H9 (cell line): ENCODE results near the gene SLC35F5. TPM values are rescaled to one million over a fixed set of nuclear protein-coding genes. Genes with fewer than 3 reads are reported as not detected.

Experiments used
- DNase-seq: peaks from one replicate; pipeline ENCODE4 v3.0.0-alpha.2; 2017
- H2AFZ ChIP-seq: one replicate; pipeline ENCODE4 v1.6.1; 2013; ENCODE audit warnings: mild to moderate bottlenecking, low read length, control low read depth, moderate library complexity
- H2AK5ac ChIP-seq: 2 replicates; pipeline ENCODE4 v1.6.1; 2013; ENCODE audit warnings: low read length, control low read depth, mixed read lengths; ENCODE audit not compliant: insufficient read length
- H2BK120ac ChIP-seq: one replicate; pipeline ENCODE4 v1.6.1; 2013; ENCODE audit warnings: low read depth, mild to moderate bottlenecking, low read length, control low read depth, inconsistent platforms; ENCODE audit not compliant: poor library complexity, severe bottlenecking
- H2BK12ac ChIP-seq: 2 replicates; pipeline ENCODE4 v1.6.1; 2013; ENCODE audit warnings: low read length, control low read depth, mixed read lengths, low read depth; ENCODE audit not compliant: insufficient read length
- H2BK15ac ChIP-seq: 2 replicates; pipeline ENCODE4 v1.6.1; 2013; ENCODE audit warnings: low read depth, low read length, control low read depth
- H2BK20ac ChIP-seq: one replicate; pipeline ENCODE4 v1.6.1; 2013; ENCODE audit warnings: low read depth, mild to moderate bottlenecking, low read length, control low read depth, inconsistent platforms; ENCODE audit not compliant: poor library complexity, severe bottlenecking
- H2BK5ac ChIP-seq: 2 replicates; pipeline ENCODE4 v1.6.1; 2013; ENCODE audit warnings: low read length, control low read depth, mixed read lengths; ENCODE audit not compliant: insufficient read length
- H3K14ac ChIP-seq: 2 replicates; pipeline ENCODE4 v1.6.1; 2013; ENCODE audit warnings: low read length, control low read depth; ENCODE audit not compliant: insufficient read depth
- H3K18ac ChIP-seq: 2 replicates; pipeline ENCODE4 v1.6.1; 2013; ENCODE audit warnings: low read depth, mild to moderate bottlenecking, mixed read lengths, low read length, control low read depth; ENCODE audit not compliant: insufficient read length
- H3K23ac ChIP-seq: 2 replicates; pipeline ENCODE4 v1.6.1; 2013; ENCODE audit warnings: low read length, control low read depth, mixed read lengths, low read depth; ENCODE audit not compliant: insufficient read length
- H3K23me2 ChIP-seq: 2 replicates; pipeline ENCODE4 v1.6.1; 2013; ENCODE audit warnings: low read depth, mild to moderate bottlenecking, mixed read lengths, low read length, control low read depth; ENCODE audit not compliant: insufficient read length, poor library complexity, severe bottlenecking
- H3K27ac ChIP-seq: 2 replicates; pipeline ENCODE4 v1.5.1; 2013; ENCODE audit warnings: low read length, control low read depth, mixed read lengths, low read depth; ENCODE audit not compliant: insufficient read length
- H3K27me3 ChIP-seq: 2 replicates; pipeline ENCODE4 v1.6.1; 2013; ENCODE audit warnings: low read length, control low read depth, inconsistent platforms; ENCODE audit not compliant: insufficient read depth
- H3K4ac ChIP-seq: 2 replicates; pipeline ENCODE4 v1.6.1; 2013; ENCODE audit warnings: low read depth, mild to moderate bottlenecking, control low read depth, inconsistent platforms, low read length, moderate library complexity
- H3K4me1 ChIP-seq: 2 replicates; pipeline ENCODE4 v1.6.1; 2013; ENCODE audit warnings: low read length, control low read depth, inconsistent platforms; ENCODE audit not compliant: insufficient read depth
- H3K4me2 ChIP-seq: 2 replicates; pipeline ENCODE4 v1.6.1; 2013; ENCODE audit warnings: low read length, control low read depth, mixed read lengths; ENCODE audit not compliant: insufficient read length, insufficient read depth
- H3K56ac ChIP-seq: 2 replicates; pipeline ENCODE4 v1.6.1; 2013; ENCODE audit warnings: low read depth, mild to moderate bottlenecking, mixed read lengths, low read length, control low read depth; ENCODE audit not compliant: insufficient read length
- H3K79me1 ChIP-seq: 2 replicates; pipeline ENCODE4 v1.6.1; 2013; ENCODE audit warnings: low read depth, mild to moderate bottlenecking, moderate library complexity, low read length, control low read depth, inconsistent platforms; ENCODE audit not compliant: insufficient read depth, poor library complexity, severe bottlenecking
- H3K79me2 ChIP-seq: 2 replicates; pipeline ENCODE4 v1.6.1; 2013; ENCODE audit warnings: low read length, control low read depth, inconsistent platforms; ENCODE audit not compliant: insufficient read depth
- H3K9ac ChIP-seq: 2 replicates; pipeline ENCODE4 v1.6.1; 2013; ENCODE audit warnings: low read length, control low read depth, mixed read lengths; ENCODE audit not compliant: insufficient read length; ENCODE audit errors: extremely low read depth
- H3K9me3 ChIP-seq: one replicate; pipeline ENCODE4 v1.6.1; 2013; ENCODE audit warnings: low read depth, low read length, inconsistent platforms; ENCODE audit not compliant: control insufficient read depth
- H3T11ph ChIP-seq: one replicate; pipeline ENCODE4 v1.6.1; 2013; ENCODE audit warnings: mild to moderate bottlenecking, low read length, control low read depth, inconsistent platforms
- H4K20me1 ChIP-seq: one replicate; pipeline ENCODE4 v1.6.1; 2013; ENCODE audit not compliant: control insufficient read depth, insufficient read length, insufficient read depth
- H4K5ac ChIP-seq: 2 replicates; pipeline ENCODE4 v1.6.1; 2013; ENCODE audit warnings: low read depth, mild to moderate bottlenecking, mixed read lengths, low read length, control low read depth; ENCODE audit not compliant: insufficient read length
- H4K8ac ChIP-seq: replicated peaks from 2 replicates; pipeline ENCODE4 v1.6.1; 2013; ENCODE audit warnings: low read length, control low read depth, mixed read lengths, low read depth; ENCODE audit not compliant: insufficient read length
- H4K91ac ChIP-seq: 2 replicates; pipeline ENCODE4 v1.6.1; 2013; ENCODE audit warnings: low read depth, mild to moderate bottlenecking, moderate library complexity, mixed read lengths, low read length, control low read depth; ENCODE audit not compliant: insufficient read length
- H3K27ac Mint-ChIP-seq, 3 experiments: 2 replicates in 2 of 3; 3 replicates in 1 of 3; pipeline ENCODE4 v1.8.0; 2020 to 2021; ENCODE audit warnings: mixed read lengths in 3 of 3, mild to moderate bottlenecking in 1 of 3, moderate library complexity in 1 of 3
- H3K27me3 Mint-ChIP-seq: 2 replicates; pipeline ENCODE4 v1.8.0; 2021; ENCODE audit warnings: low read depth, mild to moderate bottlenecking, moderate library complexity, mixed read lengths
- H3K36me3 Mint-ChIP-seq, 3 experiments: 2 replicates in 2 of 3; 3 replicates in 1 of 3; pipeline ENCODE4 v1.8.0; 2020 to 2021; ENCODE audit warnings: low read depth in 3 of 3, mixed read lengths in 3 of 3; ENCODE audit not compliant: insufficient read depth in 1 of 3
- H3K4me1 Mint-ChIP-seq, 2 experiments: 2 replicates each; pipeline ENCODE4 v1.8.0; 2020; ENCODE audit warnings: mixed read lengths in 2 of 2
- H3K4me3 Mint-ChIP-seq, 2 experiments: 2 replicates in 1 of 2; 3 replicates in 1 of 2; pipeline ENCODE4 v1.8.0; 2020 to 2021; ENCODE audit warnings: mild to moderate bottlenecking in 2 of 2, mixed read lengths in 2 of 2, moderate library complexity in 1 of 2
- H3K9me3 Mint-ChIP-seq, 2 experiments: 2 replicates in 1 of 2; 3 replicates in 1 of 2; pipeline ENCODE4 v1.8.0; 2020; ENCODE audit warnings: mild to moderate bottlenecking in 2 of 2, mixed read lengths in 2 of 2, moderate library complexity in 1 of 2
- CTCF ChIP-seq: fragments of 200-600 bp; sonication (generic); conservative IDR thresholded peaks from 3 replicates; pipeline ENCODE4 v1.8.0; 2021; ENCODE audit warnings: antibody characterized with exemption, mild to moderate bottlenecking
- WGBS: extraction: QIAGEN DNeasy Blood & Tissue Kit; methylation state at CpG from one replicate; pipeline ENCODE4 v1.1.7; 2013; ENCODE audit warnings: missing lambda C conversion rate, low lambda C conversion rate, mixed read lengths; ENCODE audit not compliant: insufficient read length; ENCODE audit errors: extremely low coverage; 5-methylcytosine and 5-hydroxymethylcytosine counted together
- long read RNA-seq: library from polyadenylated mRNA; unstranded; transcript quantifications from one replicate; pipeline ENCODE4 v2.0.0, GENCODE V29; 2020
- total RNA-seq: library from RNA; stranded (reverse); gene quantifications from 2 replicates; pipeline ENCODE4 v1.2.1, GENCODE V29; 2021

The SLC35F5 gene, protein sequence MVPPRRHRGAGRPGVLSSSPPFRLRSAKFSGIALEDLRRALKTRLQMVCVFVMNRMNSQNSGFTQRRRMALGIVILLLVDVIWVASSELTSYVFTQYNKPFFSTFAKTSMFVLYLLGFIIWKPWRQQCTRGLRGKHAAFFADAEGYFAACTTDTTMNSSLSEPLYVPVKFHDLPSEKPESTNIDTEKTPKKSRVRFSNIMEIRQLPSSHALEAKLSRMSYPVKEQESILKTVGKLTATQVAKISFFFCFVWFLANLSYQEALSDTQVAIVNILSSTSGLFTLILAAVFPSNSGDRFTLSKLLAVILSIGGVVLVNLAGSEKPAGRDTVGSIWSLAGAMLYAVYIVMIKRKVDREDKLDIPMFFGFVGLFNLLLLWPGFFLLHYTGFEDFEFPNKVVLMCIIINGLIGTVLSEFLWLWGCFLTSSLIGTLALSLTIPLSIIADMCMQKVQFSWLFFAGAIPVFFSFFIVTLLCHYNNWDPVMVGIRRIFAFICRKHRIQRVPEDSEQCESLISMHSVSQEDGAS
- total RNA-seq, result 26.2 and 31.3 TPM in 2 replicates
- long read RNA-seq, full-length matches to known transcripts, result 81 of 108 reads
- long read RNA-seq, partial matches to known transcripts, result 6 of 108 reads
- long read RNA-seq, other reads (novel, unspliced or antisense), result 21 of 108 reads

DNA sequence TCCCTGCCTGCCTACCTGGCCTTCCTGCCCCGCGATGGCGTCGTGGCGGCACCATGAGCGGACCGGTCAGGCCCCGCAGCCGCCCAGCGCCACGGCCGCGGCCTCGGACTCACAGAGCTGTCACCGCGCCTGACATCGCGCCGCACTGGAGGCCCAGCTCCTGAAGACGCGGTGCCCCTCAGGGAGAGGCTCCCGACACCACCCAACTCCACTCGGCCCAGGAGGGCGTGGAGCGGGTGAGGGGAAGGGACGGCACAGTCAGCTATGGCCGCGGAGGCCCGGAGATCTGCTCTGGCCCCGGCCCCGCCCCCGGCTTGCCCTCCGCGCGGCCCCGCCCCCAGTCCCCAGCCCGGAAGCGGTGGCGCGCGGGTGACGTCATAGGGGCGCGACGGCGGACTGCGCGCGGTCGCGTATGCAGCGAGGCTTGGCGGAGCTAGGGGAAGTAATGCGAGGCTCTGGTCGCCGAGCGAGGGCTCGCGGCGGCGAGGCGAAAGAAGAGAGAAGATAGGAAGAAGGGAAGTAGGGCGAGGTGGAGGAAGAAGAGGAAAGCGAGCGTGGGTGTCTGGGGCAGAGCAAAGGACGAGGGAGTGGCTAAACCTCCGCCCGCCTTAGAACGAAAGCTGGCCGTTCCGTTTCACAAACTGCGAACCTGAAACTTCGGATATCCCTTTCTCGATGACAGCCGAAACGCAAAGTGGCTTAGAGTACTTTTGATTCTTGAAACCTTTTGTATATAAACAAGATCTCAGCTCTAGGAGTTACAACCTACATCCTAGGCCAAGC, at the start of gene SLC35F5:
SLC35F5 (minus strand) TSS at position 288 of the 783 bp plus-strand sequence; CDS start at position 55, 233 bp downstream.
- Histone ChIP-seq H3T11ph (no peak within 1 kb of the TSS), H3K4me1 (no peaks in the 10 kb centered on the region), H3K27ac (no peak within 1 kb of the TSS), H3K9ac (peak within 1 kb of the TSS; percentile 93), H4K8ac (no peak within 1 kb of the TSS), H3K23ac (no peak within 1 kb of the TSS), H4K20me1 (no peaks in the 10 kb centered on the region), H3K4me2 (peak within 1 kb of the TSS; percentile 87), H2BK12ac (no peak within 1 kb of the TSS), H2AFZ (no peak within 1 kb of the TSS), H3K79me2 (peaks cover 4% of the 10 kb centered on the region; the same call in 1 of the 2 replicates), H3K18ac (peak within 1 kb of the TSS; percentile 94), H2BK5ac (no peak within 1 kb of the TSS), H4K91ac (no peak within 1 kb of the TSS), H3K9me3 (no peaks in the 10 kb centered on the region), H2BK120ac (no peak within 1 kb of the TSS), H3K4ac (no peak within 1 kb of the TSS), H3K56ac (no peak within 1 kb of the TSS), H3K14ac (peak within 1 kb of the TSS; percentile 88), H3K79me1 (no peaks in the 10 kb centered on the region), H2BK20ac (no peak within 1 kb of the TSS), H2AK5ac (no peak within 1 kb of the TSS), H3K23me2 (peaks cover 6% of the 10 kb centered on the region), H4K5ac (no peak within 1 kb of the TSS), H3K27me3 (no peaks in the 10 kb centered on the region), H2BK15ac (no peak within 1 kb of the TSS)
- no peak for TF ChIP-seq CTCF
- DNase-seq, result peak; percentile 91
- Mint-ChIP-seq H3K4me3 (peak within 1 kb of the TSS; percentile 97 to 99), H3K36me3 (peaks cover 2 to 7% (median 6%) of the 10 kb centered on the region in 3 experiments; a peak in 5 of 7 replicates), H3K27ac (peak within 1 kb of the TSS; percentile 96 to 100 (median 99); a peak in 6 of 7 replicates), H3K4me1 (peaks cover 9 to 12% of the 10 kb centered on the region in 2 experiments), H3K9me3 (peaks cover under 1 to 3% of the 10 kb centered on the region in 2 experiments; a peak in 2 of 5 replicates), H3K27me3 (no peaks in the 10 kb centered on the region)
- no CpG with 5 or more reads among the region's 76 CpGs for WGBS
